Osteocyte (in vitro differentiated cells): Measurements from ENCODE around the gene SCAMP2. TPM values are rescaled to one million over a fixed set of nuclear protein-coding genes. Genes with fewer than 3 reads are reported as not detected.

Source experiments
- DNase-seq: peaks from one replicate; pipeline ENCODE4 v3.0.0; 2021; ENCODE audit warnings: mixed read lengths; ENCODE audit not compliant: unreplicated experiment; ENCODE audit errors: extremely low spot score
- H3K27ac Mint-ChIP-seq: one replicate; pipeline ENCODE4 v1.8.0; 2021; ENCODE audit warnings: mild to moderate bottlenecking, mixed read lengths; ENCODE audit not compliant: unreplicated experiment
- H3K27me3 Mint-ChIP-seq: one replicate; pipeline ENCODE4 v1.8.0; 2021; ENCODE audit warnings: mixed read lengths; ENCODE audit not compliant: unreplicated experiment
- H3K36me3 Mint-ChIP-seq: one replicate; pipeline ENCODE4 v1.8.0; 2021; ENCODE audit warnings: mixed read lengths; ENCODE audit not compliant: unreplicated experiment
- H3K4me1 Mint-ChIP-seq: one replicate; pipeline ENCODE4 v1.8.0; 2021; ENCODE audit warnings: mixed read lengths; ENCODE audit not compliant: unreplicated experiment
- H3K4me3 Mint-ChIP-seq: one replicate; pipeline ENCODE4 v1.8.0; 2021; ENCODE audit warnings: mild to moderate bottlenecking, moderate library complexity, mixed read lengths; ENCODE audit not compliant: unreplicated experiment
- H3K9me3 Mint-ChIP-seq: one replicate; pipeline ENCODE4 v1.8.0; 2021; ENCODE audit warnings: mixed read lengths; ENCODE audit not compliant: unreplicated experiment
- total RNA-seq: library from RNA; stranded (reverse); gene quantifications from 2 replicates; pipeline ENCODE4 v1.2.1, GENCODE V29; 2021
- TF ChIP-seq, protein P1 (sequence below): fragments of 200-600 bp; sonication (generic); IDR thresholded peaks from 2 replicates; pipeline ENCODE4 v1.5.0; 2021; ENCODE audit warnings: antibody characterized with exemption, mild to moderate bottlenecking, moderate library complexity

SCAMP2 gene
- total RNA-seq, 1 donor from 2014 or later, result 73.4 TPM

- DNase-seq, result no peak
- Mint-ChIP-seq H3K27ac (no peak overlapping the region), H3K4me1 (no peaks in the 10 kb centered on the region), H3K27me3 (peaks cover 18% of the 10 kb centered on the region), H3K36me3 (no peaks in the 10 kb centered on the region), H3K9me3 (no peaks in the 10 kb centered on the region), H3K4me3 (no peak overlapping the region)
- TF ChIP-seq, protein P1, sequence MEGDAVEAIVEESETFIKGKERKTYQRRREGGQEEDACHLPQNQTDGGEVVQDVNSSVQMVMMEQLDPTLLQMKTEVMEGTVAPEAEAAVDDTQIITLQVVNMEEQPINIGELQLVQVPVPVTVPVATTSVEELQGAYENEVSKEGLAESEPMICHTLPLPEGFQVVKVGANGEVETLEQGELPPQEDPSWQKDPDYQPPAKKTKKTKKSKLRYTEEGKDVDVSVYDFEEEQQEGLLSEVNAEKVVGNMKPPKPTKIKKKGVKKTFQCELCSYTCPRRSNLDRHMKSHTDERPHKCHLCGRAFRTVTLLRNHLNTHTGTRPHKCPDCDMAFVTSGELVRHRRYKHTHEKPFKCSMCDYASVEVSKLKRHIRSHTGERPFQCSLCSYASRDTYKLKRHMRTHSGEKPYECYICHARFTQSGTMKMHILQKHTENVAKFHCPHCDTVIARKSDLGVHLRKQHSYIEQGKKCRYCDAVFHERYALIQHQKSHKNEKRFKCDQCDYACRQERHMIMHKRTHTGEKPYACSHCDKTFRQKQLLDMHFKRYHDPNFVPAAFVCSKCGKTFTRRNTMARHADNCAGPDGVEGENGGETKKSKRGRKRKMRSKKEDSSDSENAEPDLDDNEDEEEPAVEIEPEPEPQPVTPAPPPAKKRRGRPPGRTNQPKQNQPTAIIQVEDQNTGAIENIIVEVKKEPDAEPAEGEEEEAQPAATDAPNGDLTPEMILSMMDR, result no peak
Observed at GRCh38 chr15:74824976-74825375, 48.2 kb downstream of the SCAMP2 start.

DNA sequence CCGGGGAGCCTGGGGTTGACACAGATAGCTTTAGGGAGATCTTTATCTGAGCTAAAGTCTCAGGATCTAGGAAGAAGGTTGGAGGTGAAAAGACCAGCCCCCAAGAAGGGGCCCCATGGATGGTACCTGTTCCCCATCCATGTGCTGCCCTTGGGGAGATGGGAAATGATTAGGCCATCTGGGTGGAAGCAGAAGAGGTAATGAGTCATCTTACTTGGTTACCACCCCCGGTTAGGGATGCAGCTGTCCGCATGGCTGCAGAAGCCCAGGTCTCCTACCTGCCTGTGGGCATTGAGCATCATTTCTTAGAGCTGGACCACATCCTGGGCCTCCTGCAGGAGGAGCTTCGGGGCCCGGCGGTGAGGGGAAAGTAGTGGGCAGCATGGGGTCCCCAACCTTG lies 49.8 kb downstream of the SCAMP2 start:
- no peak for DNase-seq
- H3K27ac Mint-ChIP-seq, result no peak overlapping the region
- no peaks in the 10 kb centered on the region for H3K9me3 Mint-ChIP-seq
- H3K4me1 Mint-ChIP-seq, result no peaks in the 10 kb centered on the region
- TF ChIP-seq, protein P1, result no peak
- H3K27me3 Mint-ChIP-seq, result peaks cover 18% of the 10 kb centered on the region
- no peak overlapping the region for H3K4me3 Mint-ChIP-seq
- H3K36me3 Mint-ChIP-seq, result no peaks in the 10 kb centered on the region

- Mint-ChIP-seq H3K27me3 (peaks cover 16% of the 10 kb centered on the region), H3K4me3 (no peak overlapping the region), H3K9me3 (no peaks in the 10 kb centered on the region)
Observed at GRCh38 chr15:74822233-74822632, 50.9 kb downstream of the SCAMP2 start.

DNA sequence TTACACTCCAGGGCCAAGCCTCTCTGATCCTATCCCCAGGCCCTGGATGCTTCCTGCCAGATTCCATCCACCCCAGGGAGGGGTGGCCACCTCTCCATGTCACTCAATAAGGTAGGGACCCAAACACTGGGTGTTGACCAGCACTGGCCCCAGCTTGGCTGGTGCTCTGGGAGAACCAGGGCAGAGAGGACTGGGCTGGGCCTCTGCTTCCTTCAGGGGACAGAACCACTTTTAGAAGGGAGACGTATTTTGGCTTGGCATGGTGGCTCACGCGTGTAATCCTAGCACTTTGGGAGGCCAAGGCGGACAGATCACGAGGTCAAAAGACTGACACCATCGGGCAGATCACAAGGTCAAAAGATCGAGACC lies 51.4 kb downstream of the SCAMP2 start:
- DNase-seq, result no peak
- Mint-ChIP-seq H3K4me1 (peaks cover 3% of the 10 kb centered on the region), H3K27me3 (peaks cover 16% of the 10 kb centered on the region), H3K27ac (no peak overlapping the region), H3K9me3 (no peaks in the 10 kb centered on the region), H3K36me3 (no peaks in the 10 kb centered on the region), H3K4me3 (no peak overlapping the region)
- TF ChIP-seq, protein P1, result no peak

More at GRCh38 chr15:74822233-74822632, 50.9 kb downstream of the SCAMP2 start:
- H3K4me1 Mint-ChIP-seq, result peaks cover 3% of the 10 kb centered on the region
- H3K36me3 Mint-ChIP-seq, result no peaks in the 10 kb centered on the region
- DNase-seq, result no peak
- TF ChIP-seq, protein P1, result no peak
- H3K27ac Mint-ChIP-seq, result no peak overlapping the region

- TF ChIP-seq, protein P1, result no peak
- no peak for DNase-seq
- Mint-ChIP-seq H3K4me1 (peaks cover 3% of the 10 kb centered on the region), H3K27me3 (peaks cover 14% of the 10 kb centered on the region), H3K9me3 (no peaks in the 10 kb centered on the region), H3K4me3 (no peak overlapping the region), H3K27ac (no peak overlapping the region), H3K36me3 (no peaks in the 10 kb centered on the region)
Observed at GRCh38 chr15:74821091-74821789, 51.9 kb downstream of the SCAMP2 start.
